HG02943 (cell line): Measurements from ENCODE around the gene PTK6.
A peak's percentile ranks its signal among the peaks of the same experiment; 100 is the strongest.

Experiments
- ATAC-seq: cut with Tn5 transposase; IDR thresholded peaks from one replicate; pipeline ENCODE4 v1.9.1; 2021; ENCODE audit warnings: mild to moderate bottlenecking, low read depth, moderate library complexity; ENCODE audit not compliant: unreplicated experiment

PTK6 gene

GRCh38 chr20:63570281-63571086, 33.3 kb upstream of the PTK6 start:
- no peak for ATAC-seq

- no peak for ATAC-seq
Observed at GRCh38 chr20:63568986-63569949, 32.1 kb upstream of the PTK6 start.

GRCh38 chr20:63568170-63568981, 31.2 kb upstream of the PTK6 start:
- peak; percentile 13 for ATAC-seq

DNA sequence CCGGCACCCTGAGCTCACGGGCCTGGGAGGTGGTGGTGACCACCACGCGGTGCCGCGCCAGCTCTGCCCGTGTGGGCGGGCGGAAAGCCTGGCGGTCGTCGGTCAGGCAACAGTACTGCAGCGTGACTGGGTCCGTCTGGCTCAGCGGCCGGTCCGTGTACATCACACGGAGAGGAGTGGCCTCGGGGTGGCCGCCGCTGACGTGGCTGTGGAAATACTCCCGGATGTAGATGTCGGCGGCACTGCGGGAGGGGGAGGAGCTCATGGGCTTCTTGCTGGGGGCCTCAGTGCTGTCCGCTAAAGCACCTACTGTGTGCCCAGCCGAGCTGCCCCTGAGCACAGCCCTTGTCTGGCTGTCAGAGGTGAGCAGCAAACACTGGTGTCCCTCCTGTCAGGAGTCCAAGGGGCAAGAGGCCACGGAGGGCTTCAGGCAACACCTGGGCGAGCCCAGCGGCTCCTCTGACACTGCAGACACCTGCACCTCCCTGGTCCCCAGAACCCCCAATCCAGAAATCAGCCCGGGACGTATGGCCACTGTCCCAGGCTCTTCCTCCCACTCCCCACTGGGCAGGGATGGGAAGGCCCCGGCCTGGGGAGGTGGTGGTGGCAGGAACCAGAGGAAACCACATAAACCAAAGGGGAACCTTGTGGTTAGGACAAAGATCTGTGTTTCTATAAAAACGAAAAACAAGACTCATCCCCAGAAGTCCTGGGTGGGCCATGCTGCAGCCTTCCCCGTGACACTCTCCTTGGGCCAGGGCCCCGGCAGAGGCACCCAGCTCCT, 30.4 kb upstream of the PTK6 start:
- peak; percentile 53 for ATAC-seq

DNA sequence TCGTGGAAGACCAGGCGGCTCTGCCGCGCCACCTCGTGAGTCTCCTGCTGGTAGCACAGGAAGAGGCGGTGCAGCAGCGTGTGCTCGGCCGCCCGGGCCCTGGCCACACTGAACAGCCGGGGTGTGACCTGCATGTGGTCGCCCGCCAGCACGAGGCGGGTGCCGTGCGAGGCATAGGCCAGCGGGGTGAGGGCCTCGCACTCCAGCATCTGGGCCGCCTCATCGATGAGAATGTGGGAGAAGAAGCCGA, 29.9 kb upstream of the PTK6 start:
- ATAC-seq, result no peak

GRCh38 chr20:63566395-63567135, 29.4 kb upstream of the PTK6 start:
- ATAC-seq, result no peak

GRCh38 chr20:63565699-63566335, 28.6 kb upstream of the PTK6 start:
- ATAC-seq, result no peak

DNA sequence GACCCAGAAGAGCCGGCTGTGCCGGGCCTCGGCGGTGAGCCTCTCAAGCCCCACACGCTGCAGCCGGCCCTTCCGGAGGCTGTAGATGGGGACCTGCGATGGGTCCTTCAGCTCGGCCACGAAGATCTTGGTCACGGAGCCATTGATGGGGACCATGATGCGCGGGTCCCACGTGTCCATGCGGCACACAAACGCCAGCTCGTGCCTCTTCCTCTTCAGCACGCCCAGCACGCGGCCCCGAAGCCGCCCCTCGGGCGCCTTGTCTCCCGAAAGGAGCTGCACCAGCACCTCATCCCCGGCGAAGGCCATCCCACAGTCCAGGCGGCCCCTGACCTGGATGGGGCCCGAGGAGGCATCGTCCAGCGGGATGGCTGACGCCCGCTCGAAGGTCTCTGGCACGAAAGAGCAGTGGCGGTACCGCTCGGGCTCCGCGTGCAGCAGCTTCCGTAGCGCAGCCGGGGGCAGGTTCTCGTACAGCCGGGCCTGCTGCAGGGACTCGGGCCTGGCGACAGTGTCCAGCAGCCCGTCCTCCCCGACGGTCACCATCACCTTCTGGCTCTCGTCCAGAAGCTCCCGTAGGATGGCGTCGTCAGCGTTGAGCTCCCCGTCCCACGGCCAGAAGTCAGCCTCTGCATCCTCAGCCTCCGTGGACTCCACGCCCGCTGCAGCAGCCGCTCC, 28.0 kb upstream of the PTK6 start:
- no peak for ATAC-seq

DNA sequence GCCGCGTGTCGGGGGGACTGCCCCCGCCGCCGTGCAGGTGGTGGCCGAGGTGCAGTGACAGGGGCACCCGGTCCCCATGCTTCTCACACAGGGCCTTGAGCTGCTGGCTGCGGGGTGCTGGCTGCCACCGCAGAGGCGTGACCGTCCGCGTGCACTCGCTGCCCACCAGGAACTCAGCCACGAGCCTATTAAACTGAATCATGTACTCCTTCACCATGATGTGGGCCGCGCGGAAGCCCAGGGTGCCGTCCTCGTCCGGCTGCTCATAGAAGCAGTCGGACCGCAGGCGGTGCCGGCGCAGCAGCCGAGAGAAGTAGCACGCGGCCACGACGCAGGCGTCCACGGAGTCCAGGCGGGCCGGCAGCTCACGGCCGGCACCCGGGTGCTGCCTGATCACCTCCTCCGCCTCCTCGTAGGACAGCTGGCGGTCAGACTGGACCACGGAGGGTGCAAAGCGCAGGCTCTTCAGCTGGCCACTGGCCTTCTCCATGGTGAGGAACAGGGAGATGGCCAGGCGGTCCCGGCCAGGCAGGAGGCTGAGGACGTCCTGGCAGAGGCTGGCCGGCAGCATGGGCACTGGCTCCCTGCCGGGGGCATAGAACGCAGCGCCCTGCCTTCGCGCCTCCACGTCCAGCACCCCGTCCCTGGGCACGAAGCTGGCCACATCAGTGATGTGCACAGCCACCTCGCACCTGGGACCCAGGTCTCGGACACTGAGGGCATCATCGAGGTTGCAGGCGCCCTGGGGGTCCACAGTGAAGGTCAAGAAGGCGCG, 27.0 kb upstream of the PTK6 start:
- ATAC-seq, result no peak

- no peak for ATAC-seq
Observed at GRCh38 chr20:63563225-63563935, 26.2 kb upstream of the PTK6 start.

DNA sequence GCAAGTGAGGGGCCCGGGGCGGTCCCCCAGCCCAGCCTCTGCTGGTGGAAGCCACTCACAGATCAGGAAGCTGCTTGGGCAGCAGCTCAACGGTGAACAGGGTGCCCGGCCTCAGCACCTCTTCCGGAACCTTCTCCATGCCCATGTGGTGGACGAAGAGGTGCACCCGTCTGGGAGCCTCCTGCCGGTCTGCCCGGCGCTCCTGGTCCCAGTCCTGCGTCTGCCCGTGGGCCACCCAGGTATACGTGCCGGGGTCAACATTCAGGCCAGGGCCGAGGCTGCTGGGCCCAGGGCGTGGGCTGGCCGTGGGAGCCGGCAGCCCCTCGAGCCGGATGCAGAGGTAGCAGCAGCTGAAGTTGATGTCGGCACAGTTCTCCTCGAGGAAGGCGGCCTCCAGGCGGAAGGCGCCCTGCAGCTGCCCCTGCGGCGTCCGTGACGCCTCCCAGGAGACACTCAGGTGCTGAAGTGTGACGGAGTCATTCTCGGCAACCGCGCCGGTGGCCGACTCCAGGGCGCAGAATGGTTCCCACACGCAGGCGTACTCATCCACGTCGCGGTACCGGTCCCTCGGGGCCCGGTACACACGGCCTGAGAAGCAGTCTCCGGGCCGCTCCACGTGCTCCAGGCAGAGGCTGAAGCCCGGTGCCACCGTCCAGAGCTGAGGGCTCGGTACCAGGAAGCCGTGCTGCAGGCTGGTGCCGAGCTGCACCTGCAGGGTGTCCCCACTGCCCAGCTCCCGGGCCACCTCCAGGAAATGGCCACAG, 25.5 kb upstream of the PTK6 start:
- no peak for ATAC-seq

DNA sequence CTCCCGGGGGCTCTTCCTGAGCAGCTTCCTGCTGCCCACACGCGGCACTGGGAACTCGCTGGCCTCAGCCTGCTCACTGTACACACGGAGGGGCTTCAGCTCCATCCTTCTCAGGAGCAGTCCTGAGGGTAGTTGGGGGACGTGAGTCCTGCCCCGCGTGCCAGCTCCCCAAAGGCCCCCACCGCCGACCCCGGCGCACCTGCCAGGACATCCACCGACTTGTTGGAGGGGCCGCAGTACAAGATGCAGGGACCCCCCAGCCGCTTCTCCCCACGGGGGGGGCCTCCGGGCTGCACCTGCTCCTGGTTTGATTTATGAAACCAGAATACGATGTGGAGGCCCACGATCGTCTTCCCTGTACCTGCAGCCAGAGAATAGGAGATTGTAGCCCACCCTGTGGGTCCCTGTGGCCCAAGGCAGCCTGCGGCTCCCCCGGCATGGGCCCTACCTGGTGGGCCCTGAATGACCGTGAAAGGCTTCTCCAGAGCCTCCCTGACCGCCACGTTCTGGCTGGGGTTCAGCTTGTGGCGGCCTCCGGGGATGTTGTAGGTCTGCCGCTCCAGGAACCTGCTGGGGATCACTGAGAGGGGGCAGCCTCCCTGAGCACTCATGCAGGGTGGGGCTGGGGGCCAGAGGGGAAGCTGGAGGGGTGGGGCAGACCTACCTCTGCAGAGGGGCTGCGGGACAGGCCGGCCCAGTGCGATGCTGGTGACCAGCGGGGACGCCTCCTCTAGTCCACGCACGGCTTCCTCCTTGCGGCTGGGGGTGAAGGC, 24.6 kb upstream of the PTK6 start:
- no peak for ATAC-seq

GRCh38 chr20:63560856-63561609, 23.9 kb upstream of the PTK6 start:
- no peak for ATAC-seq

GRCh38 chr20:63560333-63560805, 23.2 kb upstream of the PTK6 start:
- no peak for ATAC-seq
